GM19099 (cell line): Measurements from ENCODE around the gene SPRY1.

Experiments used
- POLR2A ChIP-seq: IDR thresholded peaks from 3 replicates; pipeline ENCODE4 v1.6.1; 2011; ENCODE audit warnings: low read depth; ENCODE audit not compliant: insufficient read length; ENCODE audit errors: extremely low read depth

The SPRY1 gene

GRCh38 chr4:123396307-123397143, at the start of gene SPRY1:
Gene SPRY1, plus strand, starts transcription at chr4:123396795. Its CDS starts 4,797 bp downstream, at chr4:123401592.
- TF ChIP-seq POLR2A = peak; percentile 9

- TF ChIP-seq POLR2A = no peak
Observed at GRCh38 chr4:123346951-123347350, 49.6 kb upstream of the SPRY1 start.

GRCh38 chr4:123348946-123349345, 47.6 kb upstream of the SPRY1 start:
- no peak for TF ChIP-seq POLR2A

- no peak for TF ChIP-seq POLR2A
Observed at GRCh38 chr4:123349421-123350190, 47.0 kb upstream of the SPRY1 start.

- TF ChIP-seq POLR2A = no peak
Observed at GRCh38 chr4:123350191-123350544, 46.4 kb upstream of the SPRY1 start.

GRCh38 chr4:123350726-123351125, 45.9 kb upstream of the SPRY1 start:
- TF ChIP-seq POLR2A = no peak

- no peak for TF ChIP-seq POLR2A
Observed at GRCh38 chr4:123351713-123352112, 44.9 kb upstream of the SPRY1 start.

GRCh38 chr4:123352240-123352945, 44.2 kb upstream of the SPRY1 start:
- no peak for TF ChIP-seq POLR2A

GRCh38 chr4:123352966-123353365, 43.6 kb upstream of the SPRY1 start:
- no peak for TF ChIP-seq POLR2A

- TF ChIP-seq POLR2A = no peak
Observed at GRCh38 chr4:123353656-123354055, 42.9 kb upstream of the SPRY1 start.

- TF ChIP-seq POLR2A = no peak
Observed at GRCh38 chr4:123354701-123355100, 41.9 kb upstream of the SPRY1 start.

GRCh38 chr4:123356921-123357320, 39.7 kb upstream of the SPRY1 start:
- TF ChIP-seq POLR2A = no peak

GRCh38 chr4:123359449-123360315, 36.9 kb upstream of the SPRY1 start:
- no peak for TF ChIP-seq POLR2A

GRCh38 chr4:123361195-123361861, 35.3 kb upstream of the SPRY1 start:
- TF ChIP-seq POLR2A = no peak
